OCI-LY3 (cell line): ENCODE results near the gene PTPRJ.
A peak's percentile ranks its signal among the peaks of the same experiment; 100 is the strongest.

Experiments used
- H2AFZ ChIP-seq: fragments of 200-600, 300-600 bp; shearing (Covaris generic); 2 replicates; pipeline ENCODE4 v1.6.0; 2014; ENCODE audit warnings: antibody characterized with exemption, low read depth, low read length
- H3K27ac ChIP-seq: fragments of 200-600, 300-600 bp; sonication (generic); 2 replicates; pipeline ENCODE4 v1.5.1; 2014; ENCODE audit warnings: mild to moderate bottlenecking, low read length, moderate library complexity, mixed read lengths
- H3K27me3 ChIP-seq: fragments of 200-600, 300-600 bp; sonication (generic); 2 replicates; pipeline ENCODE4 v1.6.1; 2014; ENCODE audit warnings: low read depth, low read length, mixed read lengths
- H3K36me3 ChIP-seq: fragments of 200-600, 300-600 bp; sonication (generic); replicated peaks from 2 replicates; pipeline ENCODE3; 2014; ENCODE audit warnings: low read depth, low read length, mixed read lengths
- H3K4me1 ChIP-seq: fragments of 300-600, 200-600 bp; sonication (generic); 2 replicates; pipeline ENCODE4 v1.6.1; 2014; ENCODE audit warnings: low read length, mixed read lengths
- H3K4me2 ChIP-seq: fragments of 200-600, 300-600 bp; sonication (generic); 2 replicates; pipeline ENCODE4 v1.6.1; 2014; ENCODE audit warnings: low read length, mixed read lengths
- H3K4me3 ChIP-seq: fragments of 300-600, 200-600 bp; sonication (generic); 2 replicates; pipeline ENCODE4 v1.5.1; 2014; ENCODE audit warnings: antibody characterized with exemption, mild to moderate bottlenecking, low read length, moderate library complexity
- H3K79me2 ChIP-seq: fragments of 300-600, 200-600 bp; shearing (Covaris generic); 2 replicates; pipeline ENCODE4 v1.6.1; 2014; ENCODE audit warnings: mild to moderate bottlenecking, low read length, mixed read lengths
- H3K9ac ChIP-seq: fragments of 300-600, 200-600 bp; shearing (Covaris generic); 2 replicates; pipeline ENCODE4 v1.6.0; 2014; ENCODE audit warnings: mild to moderate bottlenecking, low read length, moderate library complexity
- H3K9me3 ChIP-seq: fragments of 200-600, 300-600 bp; shearing (Covaris generic); 2 replicates; pipeline ENCODE4 v1.6.1; 2014; ENCODE audit warnings: low read length, mixed read lengths; ENCODE audit not compliant: insufficient read depth
- H4K20me1 ChIP-seq: fragments of 200-600, 300-600 bp; sonication (generic); 2 replicates; pipeline ENCODE4 v1.6.1; 2016; ENCODE audit warnings: low read length, mixed read lengths; ENCODE audit not compliant: insufficient read depth
- EZH2phosphoT487 ChIP-seq: fragments of 200-600 bp; shearing (Covaris generic); IDR thresholded peaks from 2 replicates; pipeline ENCODE4 v1.6.1; 2018; ENCODE audit warnings: antibody characterized with exemption, mixed run types, low read depth
- TF ChIP-seq, protein P1 (sequence below): fragments of 200-600, 300-600 bp; sonication (generic); IDR thresholded peaks from 2 replicates; pipeline ENCODE4 v1.5.1; 2014; ENCODE audit warnings: antibody characterized with exemption, low read length, low read depth

Gene PTPRJ

DNA sequence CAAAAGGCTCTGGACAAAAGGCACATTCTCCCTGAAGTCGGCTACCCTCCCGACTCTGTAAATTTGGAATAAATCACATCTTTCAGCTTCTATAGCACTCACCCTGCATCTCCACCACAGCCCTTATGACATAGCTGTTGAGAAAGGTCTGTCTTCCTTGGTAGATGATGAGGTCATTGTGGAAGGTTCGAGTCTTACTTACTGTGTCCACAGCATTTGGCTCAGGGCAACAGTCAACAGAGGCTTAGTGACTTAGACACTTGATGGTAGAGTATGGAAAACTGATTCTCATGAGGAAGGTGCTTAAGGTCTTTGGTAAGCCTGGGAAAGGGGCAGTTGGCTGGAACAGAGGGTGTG is 45.6 kb downstream of the PTPRJ start:
- H3K4me2 ChIP-seq, result no peak overlapping the region
- no peak overlapping the region for H2AFZ ChIP-seq
- peaks cover 26% of the 10 kb centered on the region for H3K36me3 ChIP-seq
- H3K4me3 ChIP-seq, result no peak overlapping the region
- no peaks in the 10 kb centered on the region for H3K9me3 ChIP-seq
- peaks cover 70% of the 10 kb centered on the region for H4K20me1 ChIP-seq
- H3K9ac ChIP-seq, result no peak overlapping the region
- TF ChIP-seq EZH2phosphoT487, result no peak
- TF ChIP-seq, protein P1, sequence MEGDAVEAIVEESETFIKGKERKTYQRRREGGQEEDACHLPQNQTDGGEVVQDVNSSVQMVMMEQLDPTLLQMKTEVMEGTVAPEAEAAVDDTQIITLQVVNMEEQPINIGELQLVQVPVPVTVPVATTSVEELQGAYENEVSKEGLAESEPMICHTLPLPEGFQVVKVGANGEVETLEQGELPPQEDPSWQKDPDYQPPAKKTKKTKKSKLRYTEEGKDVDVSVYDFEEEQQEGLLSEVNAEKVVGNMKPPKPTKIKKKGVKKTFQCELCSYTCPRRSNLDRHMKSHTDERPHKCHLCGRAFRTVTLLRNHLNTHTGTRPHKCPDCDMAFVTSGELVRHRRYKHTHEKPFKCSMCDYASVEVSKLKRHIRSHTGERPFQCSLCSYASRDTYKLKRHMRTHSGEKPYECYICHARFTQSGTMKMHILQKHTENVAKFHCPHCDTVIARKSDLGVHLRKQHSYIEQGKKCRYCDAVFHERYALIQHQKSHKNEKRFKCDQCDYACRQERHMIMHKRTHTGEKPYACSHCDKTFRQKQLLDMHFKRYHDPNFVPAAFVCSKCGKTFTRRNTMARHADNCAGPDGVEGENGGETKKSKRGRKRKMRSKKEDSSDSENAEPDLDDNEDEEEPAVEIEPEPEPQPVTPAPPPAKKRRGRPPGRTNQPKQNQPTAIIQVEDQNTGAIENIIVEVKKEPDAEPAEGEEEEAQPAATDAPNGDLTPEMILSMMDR, result no peak
- H3K27ac ChIP-seq, result no peak overlapping the region
- peaks cover 70% of the 10 kb centered on the region for H3K4me1 ChIP-seq
- no peaks in the 10 kb centered on the region for H3K27me3 ChIP-seq
- peaks cover 87% of the 10 kb centered on the region for H3K79me2 ChIP-seq

GRCh38 chr11:48028914-48029680 is 48.7 kb downstream of the PTPRJ start:
- no peak overlapping the region for H3K27ac ChIP-seq
- peaks cover 32% of the 10 kb centered on the region for H3K36me3 ChIP-seq
- H2AFZ ChIP-seq, result no peak overlapping the region
- TF ChIP-seq EZH2phosphoT487, result no peak
- TF ChIP-seq, protein P1, result no peak
- H3K79me2 ChIP-seq, result peaks cover 88% of the 10 kb centered on the region
- no peaks in the 10 kb centered on the region for H3K27me3 ChIP-seq
- no peak overlapping the region for H3K4me3 ChIP-seq
- no peak overlapping the region for H3K9ac ChIP-seq
- no peaks in the 10 kb centered on the region for H3K9me3 ChIP-seq
- H4K20me1 ChIP-seq, result peaks cover 79% of the 10 kb centered on the region
- peaks cover 74% of the 10 kb centered on the region for H3K4me1 ChIP-seq
- no peak overlapping the region for H3K4me2 ChIP-seq

DNA sequence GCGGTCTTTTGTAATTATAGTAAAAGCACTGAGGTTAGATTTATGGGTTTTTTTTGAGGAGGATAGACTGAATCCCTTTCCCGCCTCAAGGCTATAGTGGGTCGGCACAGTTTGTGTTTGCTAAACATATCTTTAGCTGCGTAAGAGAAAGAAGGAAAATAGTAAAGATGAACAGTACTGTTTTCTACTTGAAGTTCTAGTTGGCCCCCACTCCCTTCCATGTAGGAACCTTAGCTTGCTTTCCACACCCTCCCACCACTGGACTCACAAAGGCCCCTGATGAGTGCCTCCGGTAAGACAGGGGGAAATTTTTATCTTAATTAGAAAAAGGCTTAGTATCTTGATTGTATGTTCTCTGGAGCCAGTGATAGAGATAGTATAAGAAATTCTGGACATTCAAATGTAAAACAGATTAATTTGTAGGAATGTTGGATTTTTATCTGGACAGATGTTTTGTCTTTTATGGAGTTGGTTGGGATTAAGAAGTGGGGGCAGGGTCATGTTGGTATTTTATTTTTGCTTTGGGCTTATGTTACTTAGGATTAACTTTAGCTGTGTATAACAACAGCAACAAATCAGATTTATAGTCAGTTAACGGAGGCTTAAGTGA is 49.4 kb downstream of the PTPRJ start:
- no peak overlapping the region for H3K27ac ChIP-seq

GRCh38 chr11:48031602-48032001 is 51.2 kb downstream of the PTPRJ start:
- H3K4me2 ChIP-seq, result peak overlapping the region; percentile 98
- H3K36me3 ChIP-seq, result peaks cover 42% of the 10 kb centered on the region
- peak overlapping the region; percentile 74 for H3K4me3 ChIP-seq
- H3K79me2 ChIP-seq, result peaks cover 90% of the 10 kb centered on the region
- H3K9me3 ChIP-seq, result no peaks in the 10 kb centered on the region
- no peak for TF ChIP-seq EZH2phosphoT487
- TF ChIP-seq, protein P1, result no peak
- peaks cover 70% of the 10 kb centered on the region for H3K4me1 ChIP-seq
- H2AFZ ChIP-seq, result no peak overlapping the region
- peaks cover 79% of the 10 kb centered on the region for H4K20me1 ChIP-seq
- H3K27me3 ChIP-seq, result no peaks in the 10 kb centered on the region
- H3K27ac ChIP-seq, result peak overlapping the region; percentile 90
- H3K9ac ChIP-seq, result peak overlapping the region; percentile 64

More for the DNA sequence above, 49.4 kb downstream of the PTPRJ start:
- TF ChIP-seq, protein P1, result no peak
- no peak for TF ChIP-seq EZH2phosphoT487
- no peaks in the 10 kb centered on the region for H3K27me3 ChIP-seq
- H3K36me3 ChIP-seq, result peaks cover 35% of the 10 kb centered on the region
- no peak overlapping the region for H3K4me2 ChIP-seq
- no peak overlapping the region for H3K4me3 ChIP-seq
- peaks cover 88% of the 10 kb centered on the region for H3K79me2 ChIP-seq
- no peaks in the 10 kb centered on the region for H3K9me3 ChIP-seq
- H4K20me1 ChIP-seq, result peaks cover 79% of the 10 kb centered on the region
- peaks cover 74% of the 10 kb centered on the region for H3K4me1 ChIP-seq
- no peak overlapping the region for H2AFZ ChIP-seq
- H3K9ac ChIP-seq, result no peak overlapping the region
